GM23338 (cell line): Measurements from ENCODE around the gene ZBTB7C. TPM values are rescaled to one million over a fixed set of nuclear protein-coding genes. Genes with fewer than 3 reads are reported as not detected.

Source experiments
- ATAC-seq: fragments of 200-7000 bp; cut with Tn5 transposase; 3 replicates; pipeline ENCODE4 v1.9.1; 2020
- DNase-seq: peaks from one replicate; pipeline ENCODE4 v3.0.0-alpha.2; 2015; ENCODE audit warnings: low spot score
- H2AFZ ChIP-seq: fragments of 200-600 bp; sonication (generic); 2 replicates; pipeline ENCODE4 v1.8.0; 2016; ENCODE audit warnings: antibody characterized with exemption, mild to moderate bottlenecking, moderate library complexity
- H3F3A ChIP-seq: fragments of 200-600 bp; sonication (generic); replicated peaks from 2 replicates; pipeline ENCODE4 v1.8.0; 2017; ENCODE audit warnings: antibody characterized with exemption, mixed run types, low read depth
- H3K27ac ChIP-seq: fragments of 200-600 bp; sonication (generic); 2 replicates; pipeline ENCODE4 v1.6.1; 2016; ENCODE audit warnings: low read depth
- H3K27me3 ChIP-seq: fragments of 200-600 bp; sonication (generic); 2 replicates; pipeline ENCODE4 v1.8.0; 2016; ENCODE audit warnings: mild to moderate bottlenecking, mixed run types, moderate library complexity; ENCODE audit not compliant: insufficient read depth
- H3K36me3 ChIP-seq: fragments of 200-600 bp; sonication (generic); 2 replicates; pipeline ENCODE4 v1.8.0; 2016; ENCODE audit warnings: mild to moderate bottlenecking; ENCODE audit not compliant: insufficient read depth
- H3K4me1 ChIP-seq: fragments of 200-600 bp; sonication (generic); 2 replicates; pipeline ENCODE4 v1.8.0; 2016; ENCODE audit warnings: mild to moderate bottlenecking, moderate library complexity; ENCODE audit not compliant: insufficient read depth
- H3K4me2 ChIP-seq: fragments of 200-600 bp; sonication (generic); 2 replicates; pipeline ENCODE4 v1.7.1; 2017; ENCODE audit warnings: mixed run types
- H3K4me3 ChIP-seq: fragments of 200-600 bp; sonication (generic); 2 replicates; pipeline ENCODE4 v1.6.1; 2016; ENCODE audit warnings: mixed run types
- H3K79me2 ChIP-seq: fragments of 200-600 bp; sonication (generic); replicated peaks from 2 replicates; pipeline ENCODE4 v1.8.0; 2017; ENCODE audit warnings: mild to moderate bottlenecking; ENCODE audit not compliant: insufficient read depth
- H3K9me2 ChIP-seq: fragments of 200-600 bp; sonication (generic); 2 replicates; pipeline ENCODE4 v1.8.0; 2017; ENCODE audit not compliant: insufficient read depth
- H4K20me1 ChIP-seq: fragments of 200-600 bp; sonication (generic); replicated peaks from 2 replicates; pipeline ENCODE4 v1.8.0; 2017; ENCODE audit warnings: mild to moderate bottlenecking; ENCODE audit not compliant: insufficient read depth
- H3K27ac Mint-ChIP-seq: 2 replicates; pipeline ENCODE4 v1.8.0; 2020; ENCODE audit warnings: inconsistent platforms, mild to moderate bottlenecking, moderate library complexity, mixed read lengths
- H3K27me3 Mint-ChIP-seq: 3 replicates; pipeline ENCODE4 v1.8.0; 2022; ENCODE audit warnings: low read depth, mild to moderate bottlenecking, moderate library complexity, mixed read lengths, inconsistent platforms; ENCODE audit not compliant: insufficient read depth, poor library complexity
- H3K36me3 Mint-ChIP-seq: 3 replicates; pipeline ENCODE4 v1.8.0; 2021; ENCODE audit warnings: low read depth, mild to moderate bottlenecking, inconsistent platforms, moderate library complexity, mixed read lengths
- H3K4me1 Mint-ChIP-seq: 3 replicates; pipeline ENCODE4 v1.8.0; 2020; ENCODE audit warnings: mild to moderate bottlenecking, inconsistent platforms, mixed read lengths
- H3K4me3 Mint-ChIP-seq: 3 replicates; pipeline ENCODE4 v1.8.0; 2021; ENCODE audit warnings: moderate library complexity, mild to moderate bottlenecking, inconsistent platforms, mixed read lengths
- H3K9me3 Mint-ChIP-seq: 3 replicates; pipeline ENCODE4 v1.8.0; 2020; ENCODE audit warnings: moderate library complexity, mild to moderate bottlenecking, inconsistent platforms, mixed read lengths
- CREB1 ChIP-seq: fragments of 250-450 bp; sonication (Bioruptor Pico); IDR thresholded peaks from 2 replicates; pipeline ENCODE4 v1.5.0; 2020; ENCODE audit warnings: low read depth, mild to moderate bottlenecking, moderate library complexity
- EZH2 ChIP-seq: fragments of 200-600 bp; sonication (generic); IDR thresholded peaks from one replicate; pipeline ENCODE4 v1.8.0; 2017; ENCODE audit warnings: antibody characterized with exemption, mild to moderate bottlenecking, low read depth; ENCODE audit not compliant: unreplicated experiment
- EZH2phosphoT487 ChIP-seq: fragments of 200-600 bp; sonication (generic); IDR thresholded peaks from one replicate; pipeline ENCODE4 v1.8.1; 2018; ENCODE audit warnings: antibody characterized with exemption; ENCODE audit not compliant: unreplicated experiment
- JUNB ChIP-seq: IDR thresholded peaks from one replicate; pipeline ENCODE4 v1.6.1; 2016; ENCODE audit warnings: antibody characterized with exemption; ENCODE audit not compliant: unreplicated experiment
- NANOG ChIP-seq: IDR thresholded peaks from 2 replicates; pipeline ENCODE4 v1.6.1; 2016; ENCODE audit warnings: antibody characterized with exemption, borderline replicate concordance
- POLR2AphosphoS5 ChIP-seq: IDR thresholded peaks from 2 replicates; pipeline ENCODE4 v1.6.1; 2016; ENCODE audit warnings: antibody characterized with exemption, low read depth
- STAT1 ChIP-seq: IDR thresholded peaks from one replicate; pipeline ENCODE4 v1.6.1; 2016; ENCODE audit warnings: antibody characterized with exemption; ENCODE audit not compliant: unreplicated experiment
- ZNF114 ChIP-seq: fragments of 250-450 bp; sonication (Bioruptor Pico); IDR thresholded peaks from 2 replicates; pipeline ENCODE4 v1.5.0; 2020; ENCODE audit warnings: mild to moderate bottlenecking, moderate library complexity
- ZNF331 ChIP-seq: fragments of 250-450 bp; sonication (Bioruptor Pico); IDR thresholded peaks from 2 replicates; pipeline ENCODE4 v1.5.0; 2020; ENCODE audit warnings: low read depth, mild to moderate bottlenecking, moderate library complexity
- polyA plus RNA-seq: library from polyadenylated mRNA; unstranded; fragments of >200 nt; fragmentation: Nextera tagmentation; extraction: Ambion mirVana; gene quantifications from 2 replicates; pipeline ENCODE4 v1.2.1, GENCODE V29; 2016
- total RNA-seq: library from RNA; depleted of rRNA; stranded (reverse); fragments of >200 nt; shearing (Covaris generic); gene quantifications from 2 replicates; pipeline ENCODE4 v1.2.3, GENCODE V29; 2014
- TF ChIP-seq, protein P1 (sequence below), 2 experiments: fragments of 200-600 bp in 1 of 2; sonication (generic) in 1 of 2; conservative IDR thresholded peaks; 2 replicates each; pipeline versions ENCODE4 v1.5.1 to v1.6.1; 2016 to 2017; ENCODE audit warnings: antibody characterized with exemption in 2 of 2, low read depth in 2 of 2, mild to moderate bottlenecking in 2 of 2, moderate library complexity in 1 of 2
- TF ChIP-seq, protein P2 (sequence below): fragments of 250-450 bp; sonication (Bioruptor Pico); IDR thresholded peaks from 2 replicates; pipeline ENCODE4 v1.5.0; 2020; ENCODE audit warnings: mild to moderate bottlenecking, moderate library complexity
- TF ChIP-seq, protein P3 (sequence below): IDR thresholded peaks from one replicate; pipeline ENCODE4 v1.6.1; 2018; ENCODE audit warnings: antibody characterized with exemption; ENCODE audit not compliant: unreplicated experiment
- TF ChIP-seq, protein P4 (sequence below): IDR thresholded peaks from 2 replicates; pipeline ENCODE4 v1.6.1; 2016; ENCODE audit warnings: antibody characterized with exemption

The ZBTB7C gene
- total and polyA plus RNA-seq, 2 experiments from 2014 or later: 0.03 to 0.14 TPM

DNA sequence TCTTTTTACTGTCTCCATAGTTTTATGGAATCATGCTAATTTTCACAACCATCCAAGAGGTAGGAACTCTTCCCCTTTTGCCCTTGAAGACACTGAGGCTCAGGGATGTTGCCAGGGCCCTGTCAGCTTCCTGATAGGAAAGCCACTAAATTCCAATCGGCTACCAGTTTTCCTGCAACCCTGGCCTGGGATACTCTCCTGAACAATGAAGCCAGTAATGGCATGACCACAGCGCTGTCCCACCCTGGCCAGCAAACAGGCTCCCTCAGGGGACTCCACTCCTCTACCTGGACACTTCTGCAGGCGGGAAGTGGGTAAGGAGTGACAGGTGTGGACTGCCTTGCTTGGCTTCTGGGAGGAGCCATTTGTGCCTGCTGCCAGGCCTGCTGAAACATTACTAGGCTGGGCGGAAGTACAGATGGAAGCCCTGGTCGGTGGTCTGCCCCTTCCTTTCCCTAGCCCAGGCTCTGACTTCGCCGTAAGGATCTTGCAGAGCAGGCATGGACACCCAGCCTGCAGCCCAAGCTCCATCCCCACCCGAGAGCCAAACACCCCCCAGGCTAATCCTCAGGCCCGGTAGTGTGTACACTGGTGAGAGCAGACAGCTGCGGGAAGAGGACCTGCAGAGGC lies 400.0 kb downstream of the ZBTB7C start:
- H3K4me1 ChIP-seq: peaks cover 19% of the 10 kb centered on the region
- H3K79me2 ChIP-seq: no peaks in the 10 kb centered on the region
- Mint-ChIP-seq H3K9me3 (peaks cover 14% of the 10 kb centered on the region), H3K36me3 (peaks cover 10% of the 10 kb centered on the region), H3K27me3 (peaks cover 15% of the 10 kb centered on the region), H3K4me1 (peaks cover 35% of the 10 kb centered on the region), H3K4me3 (peak overlapping the region; percentile 72), H3K27ac (no peak overlapping the region)
- H3K27me3 ChIP-seq: peaks cover 9% of the 10 kb centered on the region; the same call in 1 of the 2 replicates
- H2AFZ ChIP-seq: peak overlapping the region; percentile 95
- peak overlapping the region; percentile 90; the same call in 1 of the 2 replicates for H3K4me2 ChIP-seq
- TF ChIP-seq NANOG (no peak), EZH2phosphoT487 (no peak), STAT1 (no peak), ZNF331 (CRISPR knock-in tag) (no peak), ZNF114 (CRISPR knock-in tag) (no peak), EZH2 (no peak), POLR2AphosphoS5 (no peak), JUNB (no peak), CREB1 (no peak)
- TF ChIP-seq, protein P1, sequence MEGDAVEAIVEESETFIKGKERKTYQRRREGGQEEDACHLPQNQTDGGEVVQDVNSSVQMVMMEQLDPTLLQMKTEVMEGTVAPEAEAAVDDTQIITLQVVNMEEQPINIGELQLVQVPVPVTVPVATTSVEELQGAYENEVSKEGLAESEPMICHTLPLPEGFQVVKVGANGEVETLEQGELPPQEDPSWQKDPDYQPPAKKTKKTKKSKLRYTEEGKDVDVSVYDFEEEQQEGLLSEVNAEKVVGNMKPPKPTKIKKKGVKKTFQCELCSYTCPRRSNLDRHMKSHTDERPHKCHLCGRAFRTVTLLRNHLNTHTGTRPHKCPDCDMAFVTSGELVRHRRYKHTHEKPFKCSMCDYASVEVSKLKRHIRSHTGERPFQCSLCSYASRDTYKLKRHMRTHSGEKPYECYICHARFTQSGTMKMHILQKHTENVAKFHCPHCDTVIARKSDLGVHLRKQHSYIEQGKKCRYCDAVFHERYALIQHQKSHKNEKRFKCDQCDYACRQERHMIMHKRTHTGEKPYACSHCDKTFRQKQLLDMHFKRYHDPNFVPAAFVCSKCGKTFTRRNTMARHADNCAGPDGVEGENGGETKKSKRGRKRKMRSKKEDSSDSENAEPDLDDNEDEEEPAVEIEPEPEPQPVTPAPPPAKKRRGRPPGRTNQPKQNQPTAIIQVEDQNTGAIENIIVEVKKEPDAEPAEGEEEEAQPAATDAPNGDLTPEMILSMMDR (conservative IDR thresholded peaks at IDR 0.05; ENCODE audit: low read depth in 2 of 2): no peak
- TF ChIP-seq, protein P2, sequence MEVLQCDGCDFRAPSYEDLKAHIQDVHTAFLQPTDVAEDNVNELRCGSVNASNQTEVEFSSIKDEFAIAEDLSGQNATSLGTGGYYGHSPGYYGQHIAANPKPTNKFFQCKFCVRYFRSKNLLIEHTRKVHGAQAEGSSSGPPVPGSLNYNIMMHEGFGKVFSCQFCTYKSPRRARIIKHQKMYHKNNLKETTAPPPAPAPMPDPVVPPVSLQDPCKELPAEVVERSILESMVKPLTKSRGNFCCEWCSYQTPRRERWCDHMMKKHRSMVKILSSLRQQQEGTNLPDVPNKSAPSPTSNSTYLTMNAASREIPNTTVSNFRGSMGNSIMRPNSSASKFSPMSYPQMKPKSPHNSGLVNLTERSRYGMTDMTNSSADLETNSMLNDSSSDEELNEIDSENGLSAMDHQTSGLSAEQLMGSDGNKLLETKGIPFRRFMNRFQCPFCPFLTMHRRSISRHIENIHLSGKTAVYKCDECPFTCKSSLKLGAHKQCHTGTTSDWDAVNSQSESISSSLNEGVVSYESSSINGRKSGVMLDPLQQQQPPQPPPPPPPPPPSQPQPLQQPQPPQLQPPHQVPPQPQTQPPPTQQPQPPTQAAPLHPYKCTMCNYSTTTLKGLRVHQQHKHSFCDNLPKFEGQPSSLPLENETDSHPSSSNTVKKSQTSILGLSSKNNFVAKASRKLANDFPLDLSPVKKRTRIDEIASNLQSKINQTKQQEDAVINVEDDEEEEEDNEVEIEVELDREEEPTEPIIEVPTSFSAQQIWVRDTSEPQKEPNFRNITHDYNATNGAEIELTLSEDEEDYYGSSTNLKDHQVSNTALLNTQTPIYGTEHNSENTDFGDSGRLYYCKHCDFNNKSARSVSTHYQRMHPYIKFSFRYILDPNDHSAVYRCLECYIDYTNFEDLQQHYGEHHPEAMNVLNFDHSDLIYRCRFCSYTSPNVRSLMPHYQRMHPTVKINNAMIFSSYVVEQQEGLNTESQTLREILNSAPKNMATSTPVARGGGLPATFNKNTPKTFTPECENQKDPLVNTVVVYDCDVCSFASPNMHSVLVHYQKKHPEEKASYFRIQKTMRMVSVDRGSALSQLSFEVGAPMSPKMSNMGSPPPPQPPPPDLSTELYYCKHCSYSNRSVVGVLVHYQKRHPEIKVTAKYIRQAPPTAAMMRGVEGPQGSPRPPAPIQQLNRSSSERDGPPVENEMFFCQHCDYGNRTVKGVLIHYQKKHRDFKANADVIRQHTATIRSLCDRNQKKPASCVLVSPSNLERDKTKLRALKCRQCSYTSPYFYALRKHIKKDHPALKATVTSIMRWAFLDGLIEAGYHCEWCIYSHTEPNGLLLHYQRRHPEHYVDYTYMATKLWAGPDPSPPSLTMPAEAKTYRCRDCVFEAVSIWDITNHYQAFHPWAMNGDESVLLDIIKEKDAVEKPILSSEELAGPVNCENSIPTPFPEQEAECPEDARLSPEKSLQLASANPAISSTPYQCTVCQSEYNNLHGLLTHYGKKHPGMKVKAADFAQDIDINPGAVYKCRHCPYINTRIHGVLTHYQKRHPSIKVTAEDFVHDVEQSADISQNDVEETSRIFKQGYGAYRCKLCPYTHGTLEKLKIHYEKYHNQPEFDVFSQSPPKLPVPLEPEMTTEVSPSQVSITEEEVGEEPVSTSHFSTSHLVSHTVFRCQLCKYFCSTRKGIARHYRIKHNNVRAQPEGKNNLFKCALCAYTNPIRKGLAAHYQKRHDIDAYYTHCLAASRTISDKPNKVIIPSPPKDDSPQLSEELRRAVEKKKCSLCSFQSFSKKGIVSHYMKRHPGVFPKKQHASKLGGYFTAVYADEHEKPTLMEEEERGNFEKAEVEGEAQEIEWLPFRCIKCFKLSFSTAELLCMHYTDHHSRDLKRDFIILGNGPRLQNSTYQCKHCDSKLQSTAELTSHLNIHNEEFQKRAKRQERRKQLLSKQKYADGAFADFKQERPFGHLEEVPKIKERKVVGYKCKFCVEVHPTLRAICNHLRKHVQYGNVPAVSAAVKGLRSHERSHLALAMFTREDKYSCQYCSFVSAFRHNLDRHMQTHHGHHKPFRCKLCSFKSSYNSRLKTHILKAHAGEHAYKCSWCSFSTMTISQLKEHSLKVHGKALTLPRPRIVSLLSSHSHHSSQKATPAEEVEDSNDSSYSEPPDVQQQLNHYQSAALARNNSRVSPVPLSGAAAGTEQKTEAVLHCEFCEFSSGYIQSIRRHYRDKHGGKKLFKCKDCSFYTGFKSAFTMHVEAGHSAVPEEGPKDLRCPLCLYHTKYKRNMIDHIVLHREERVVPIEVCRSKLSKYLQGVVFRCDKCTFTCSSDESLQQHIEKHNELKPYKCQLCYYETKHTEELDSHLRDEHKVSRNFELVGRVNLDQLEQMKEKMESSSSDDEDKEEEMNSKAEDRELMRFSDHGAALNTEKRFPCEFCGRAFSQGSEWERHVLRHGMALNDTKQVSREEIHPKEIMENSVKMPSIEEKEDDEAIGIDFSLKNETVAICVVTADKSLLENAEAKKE (CRISPR knock-in tag): no peak
- TF ChIP-seq, protein P3, sequence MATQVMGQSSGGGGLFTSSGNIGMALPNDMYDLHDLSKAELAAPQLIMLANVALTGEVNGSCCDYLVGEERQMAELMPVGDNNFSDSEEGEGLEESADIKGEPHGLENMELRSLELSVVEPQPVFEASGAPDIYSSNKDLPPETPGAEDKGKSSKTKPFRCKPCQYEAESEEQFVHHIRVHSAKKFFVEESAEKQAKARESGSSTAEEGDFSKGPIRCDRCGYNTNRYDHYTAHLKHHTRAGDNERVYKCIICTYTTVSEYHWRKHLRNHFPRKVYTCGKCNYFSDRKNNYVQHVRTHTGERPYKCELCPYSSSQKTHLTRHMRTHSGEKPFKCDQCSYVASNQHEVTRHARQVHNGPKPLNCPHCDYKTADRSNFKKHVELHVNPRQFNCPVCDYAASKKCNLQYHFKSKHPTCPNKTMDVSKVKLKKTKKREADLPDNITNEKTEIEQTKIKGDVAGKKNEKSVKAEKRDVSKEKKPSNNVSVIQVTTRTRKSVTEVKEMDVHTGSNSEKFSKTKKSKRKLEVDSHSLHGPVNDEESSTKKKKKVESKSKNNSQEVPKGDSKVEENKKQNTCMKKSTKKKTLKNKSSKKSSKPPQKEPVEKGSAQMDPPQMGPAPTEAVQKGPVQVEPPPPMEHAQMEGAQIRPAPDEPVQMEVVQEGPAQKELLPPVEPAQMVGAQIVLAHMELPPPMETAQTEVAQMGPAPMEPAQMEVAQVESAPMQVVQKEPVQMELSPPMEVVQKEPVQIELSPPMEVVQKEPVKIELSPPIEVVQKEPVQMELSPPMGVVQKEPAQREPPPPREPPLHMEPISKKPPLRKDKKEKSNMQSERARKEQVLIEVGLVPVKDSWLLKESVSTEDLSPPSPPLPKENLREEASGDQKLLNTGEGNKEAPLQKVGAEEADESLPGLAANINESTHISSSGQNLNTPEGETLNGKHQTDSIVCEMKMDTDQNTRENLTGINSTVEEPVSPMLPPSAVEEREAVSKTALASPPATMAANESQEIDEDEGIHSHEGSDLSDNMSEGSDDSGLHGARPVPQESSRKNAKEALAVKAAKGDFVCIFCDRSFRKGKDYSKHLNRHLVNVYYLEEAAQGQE: no peak
- TF ChIP-seq, protein P4, sequence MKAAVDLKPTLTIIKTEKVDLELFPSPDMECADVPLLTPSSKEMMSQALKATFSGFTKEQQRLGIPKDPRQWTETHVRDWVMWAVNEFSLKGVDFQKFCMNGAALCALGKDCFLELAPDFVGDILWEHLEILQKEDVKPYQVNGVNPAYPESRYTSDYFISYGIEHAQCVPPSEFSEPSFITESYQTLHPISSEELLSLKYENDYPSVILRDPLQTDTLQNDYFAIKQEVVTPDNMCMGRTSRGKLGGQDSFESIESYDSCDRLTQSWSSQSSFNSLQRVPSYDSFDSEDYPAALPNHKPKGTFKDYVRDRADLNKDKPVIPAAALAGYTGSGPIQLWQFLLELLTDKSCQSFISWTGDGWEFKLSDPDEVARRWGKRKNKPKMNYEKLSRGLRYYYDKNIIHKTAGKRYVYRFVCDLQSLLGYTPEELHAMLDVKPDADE: no peak
- H3F3A ChIP-seq: peaks cover 5% of the 10 kb centered on the region; the same call in 1 of the 2 replicates
- no peak overlapping the region for H3K27ac ChIP-seq
- no peaks in the 10 kb centered on the region for H3K36me3 ChIP-seq
- H3K4me3 ChIP-seq: no peak overlapping the region
- ATAC-seq (no peak), DNase-seq (no peak)
- no peaks in the 10 kb centered on the region for H4K20me1 ChIP-seq
- peaks cover 3% of the 10 kb centered on the region; the same call in 1 of the 2 replicates for H3K9me2 ChIP-seq
